Erythroblast (primary cell): Measurements from ENCODE around the gene LPAR3.

Source experiments
- GATA1 ChIP-seq: IDR thresholded peaks from 2 replicates; pipeline ENCODE4 v1.6.1; 2011; ENCODE audit warnings: low read depth, mild to moderate bottlenecking, control low read depth, low read length, moderate library complexity
- POLR2A ChIP-seq: IDR thresholded peaks from 2 replicates; pipeline ENCODE4 v1.6.1; 2011; ENCODE audit warnings: mild to moderate bottlenecking, low read length

DNA sequence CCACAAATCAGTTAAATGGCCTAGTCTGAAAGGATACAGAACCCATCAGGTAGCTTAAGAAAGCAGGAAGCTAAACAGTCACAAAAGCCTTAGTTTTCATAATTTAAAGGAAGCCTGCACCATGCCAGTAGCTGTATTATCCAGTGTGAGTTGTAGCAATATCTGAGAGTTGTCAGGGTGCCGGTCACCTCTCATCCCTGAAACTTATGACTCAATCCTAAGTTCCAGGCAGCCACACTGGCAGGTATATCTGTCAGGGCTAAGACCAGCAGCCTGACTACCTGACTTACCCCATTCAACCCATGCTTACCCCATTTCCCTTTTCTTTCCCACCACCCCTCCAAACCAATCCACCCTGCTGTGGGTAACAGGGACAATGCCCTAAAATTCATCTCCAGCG is 37.8 kb upstream of the LPAR3 start:
- TF ChIP-seq POLR2A (no peak), GATA1 (no peak)
